Fibroblast of villous mesenchyme (primary cell): ENCODE data around the gene PGLYRP3. TPM values are rescaled to one million over a fixed set of nuclear protein-coding genes. Genes with fewer than 3 reads are reported as not detected.
"Not testable (repeated sequence)": the region's sequence is repeated elsewhere in the genome, so short reads cannot be mapped to it uniquely, and the experiment has no call there.

Experiments used
- DNase-seq: peaks from one replicate; pipeline ENCODE4 v3.0.0-alpha.2; 2010; ENCODE audit warnings: low read depth
- H3K4me3 ChIP-seq: 2 replicates; pipeline ENCODE4 v1.5.1; 2011; ENCODE audit warnings: low read depth, mild to moderate bottlenecking, low read length
- total RNA-seq: library from RNA; depleted of rRNA; stranded (reverse); fragments of >200 nt; gene quantifications from 2 replicates; pipeline ENCODE4 v1.2.3, GENCODE V29; 2012
- TF ChIP-seq, protein P1 (sequence below): IDR thresholded peaks from 2 replicates; pipeline ENCODE4 v1.5.1; 2012; ENCODE audit warnings: low read depth, mild to moderate bottlenecking, low read length; ENCODE audit not compliant: insufficient read depth

PGLYRP3 gene
- total RNA-seq, 1 donor: not detected

DNA sequence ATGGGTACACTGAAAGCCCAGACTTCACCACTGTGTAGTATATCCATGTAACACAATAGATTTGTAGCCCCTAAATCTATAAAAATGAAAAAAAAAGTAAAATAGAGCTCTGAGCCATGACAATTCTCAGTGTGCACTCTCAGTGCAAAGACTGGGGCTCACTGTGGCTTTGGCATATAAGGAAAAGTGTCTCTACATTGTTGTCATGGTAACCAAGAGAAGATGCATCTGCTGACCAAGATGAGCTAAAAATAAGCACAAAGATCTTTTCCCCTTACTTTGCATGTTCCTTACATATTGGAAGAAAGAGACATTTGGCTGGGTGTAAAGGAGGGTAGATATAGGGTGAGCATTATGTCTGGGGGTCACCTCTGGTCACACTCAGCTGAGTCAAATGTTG lies 23.9 kb upstream of the PGLYRP3 start:
- no peak for DNase-seq
- TF ChIP-seq, protein P1, sequence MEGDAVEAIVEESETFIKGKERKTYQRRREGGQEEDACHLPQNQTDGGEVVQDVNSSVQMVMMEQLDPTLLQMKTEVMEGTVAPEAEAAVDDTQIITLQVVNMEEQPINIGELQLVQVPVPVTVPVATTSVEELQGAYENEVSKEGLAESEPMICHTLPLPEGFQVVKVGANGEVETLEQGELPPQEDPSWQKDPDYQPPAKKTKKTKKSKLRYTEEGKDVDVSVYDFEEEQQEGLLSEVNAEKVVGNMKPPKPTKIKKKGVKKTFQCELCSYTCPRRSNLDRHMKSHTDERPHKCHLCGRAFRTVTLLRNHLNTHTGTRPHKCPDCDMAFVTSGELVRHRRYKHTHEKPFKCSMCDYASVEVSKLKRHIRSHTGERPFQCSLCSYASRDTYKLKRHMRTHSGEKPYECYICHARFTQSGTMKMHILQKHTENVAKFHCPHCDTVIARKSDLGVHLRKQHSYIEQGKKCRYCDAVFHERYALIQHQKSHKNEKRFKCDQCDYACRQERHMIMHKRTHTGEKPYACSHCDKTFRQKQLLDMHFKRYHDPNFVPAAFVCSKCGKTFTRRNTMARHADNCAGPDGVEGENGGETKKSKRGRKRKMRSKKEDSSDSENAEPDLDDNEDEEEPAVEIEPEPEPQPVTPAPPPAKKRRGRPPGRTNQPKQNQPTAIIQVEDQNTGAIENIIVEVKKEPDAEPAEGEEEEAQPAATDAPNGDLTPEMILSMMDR: no peak
- no peak overlapping the region for H3K4me3 ChIP-seq

- TF ChIP-seq, protein P1: no peak
- no peak for DNase-seq
- no peak overlapping the region for H3K4me3 ChIP-seq
Observed at GRCh38 chr1:153333902-153334301, 21.1 kb upstream of the PGLYRP3 start.

DNA sequence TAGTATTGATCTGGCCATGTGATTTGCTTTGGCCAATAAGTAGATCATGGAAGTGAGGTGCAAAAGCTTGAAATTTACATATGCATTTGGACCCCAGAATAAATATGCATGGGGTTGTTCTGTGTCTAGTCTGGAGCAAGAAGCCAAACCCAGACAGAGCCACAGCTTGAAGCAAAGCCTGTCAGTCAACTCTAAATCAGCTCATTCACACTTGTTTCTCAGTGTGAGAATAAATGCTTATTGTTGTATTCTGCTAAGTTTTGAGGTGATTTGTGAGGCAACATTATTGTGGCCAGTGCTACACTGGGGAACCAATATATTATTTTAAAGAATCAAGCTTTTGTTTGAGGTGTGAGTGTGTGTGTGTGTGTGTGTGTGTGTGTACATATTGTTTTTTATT lies 12.2 kb upstream of the PGLYRP3 start:
- no peak overlapping the region for H3K4me3 ChIP-seq
- TF ChIP-seq, protein P1: no peak
- DNase-seq: no peak

DNA sequence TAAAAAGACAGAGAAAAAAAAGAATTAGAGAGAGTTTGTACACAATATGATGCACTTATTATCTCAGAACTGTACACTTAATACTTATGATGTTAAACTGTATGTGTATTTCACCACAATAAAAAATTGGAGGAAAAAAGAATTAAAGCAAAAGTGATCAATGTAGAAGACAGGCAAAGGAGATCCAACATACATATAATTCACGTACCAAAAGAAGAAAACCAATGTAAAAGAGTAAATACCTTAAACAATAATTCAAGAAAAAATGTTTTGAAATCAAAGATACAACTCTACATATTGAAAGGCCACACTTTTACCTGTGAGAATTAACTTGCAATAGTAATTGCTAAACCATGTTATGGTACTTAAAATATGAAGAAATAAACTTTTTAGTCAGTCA lies 9.8 kb upstream of the PGLYRP3 start:
- DNase-seq: no peak
- TF ChIP-seq, protein P1: no peak
- no peak overlapping the region for H3K4me3 ChIP-seq

DNA sequence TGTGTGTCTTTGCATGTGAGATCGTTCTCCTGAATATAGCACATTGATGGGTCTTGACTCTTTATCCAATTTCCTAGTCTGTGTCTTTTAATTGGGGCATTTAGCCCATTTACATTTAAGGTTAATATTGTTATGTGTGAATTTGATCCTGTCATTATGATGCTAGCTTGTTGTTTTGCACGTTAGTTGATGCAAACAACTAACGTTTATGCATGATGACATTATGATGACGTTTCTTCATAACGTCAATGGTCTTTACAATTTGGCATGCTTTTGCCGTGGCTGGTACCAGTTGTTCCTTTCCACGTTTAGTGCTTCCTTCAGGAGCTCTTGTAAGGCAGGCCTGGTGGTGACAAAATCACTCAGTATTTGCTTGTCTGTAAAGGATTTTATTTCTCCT lies 5.4 kb upstream of the PGLYRP3 start:
- DNase-seq, H3K4me3 ChIP-seq: not testable (repeated sequence)

DNA sequence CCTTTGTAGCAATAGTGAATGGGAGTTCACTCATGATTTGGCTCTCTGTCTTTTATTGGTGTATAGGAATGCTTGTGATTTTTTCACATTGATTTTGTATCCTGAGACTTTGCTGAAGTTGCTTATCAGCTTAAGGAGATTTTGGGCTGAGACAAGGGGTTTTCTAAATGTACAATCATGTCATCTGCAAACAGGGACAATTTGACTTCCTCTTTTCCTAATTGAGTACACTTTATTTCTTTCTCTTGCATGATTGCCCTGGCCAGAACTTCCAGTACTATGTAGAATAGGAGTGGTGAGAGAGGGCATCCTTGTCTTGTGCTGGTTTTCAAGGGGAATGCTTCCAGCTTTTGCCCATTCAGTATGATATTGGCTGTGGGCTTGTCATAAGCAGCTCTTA lies 3.3 kb upstream of the PGLYRP3 start:
- not testable (repeated sequence) for DNase-seq, H3K4me3 ChIP-seq

DNA sequence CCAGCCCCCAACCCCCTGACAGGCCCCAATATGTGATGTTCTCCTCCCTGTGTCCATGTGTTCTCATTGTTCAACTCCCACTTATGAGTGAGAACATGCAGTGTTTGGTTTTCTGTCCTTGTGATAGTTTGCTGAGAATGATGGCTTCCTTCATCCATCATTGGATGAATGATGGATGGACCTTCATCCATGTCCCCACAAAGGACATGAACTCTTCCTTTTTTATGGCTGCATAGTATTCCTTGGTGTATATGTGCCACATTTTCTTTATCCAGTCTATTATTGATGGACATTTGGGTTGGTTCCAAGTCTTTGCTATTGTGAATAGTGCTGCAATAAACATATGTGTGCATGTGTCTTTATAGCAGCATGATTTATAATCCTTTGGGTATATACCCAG lies 1.6 kb upstream of the PGLYRP3 start:
- H3K4me3 ChIP-seq, DNase-seq: not testable (repeated sequence)

DNA sequence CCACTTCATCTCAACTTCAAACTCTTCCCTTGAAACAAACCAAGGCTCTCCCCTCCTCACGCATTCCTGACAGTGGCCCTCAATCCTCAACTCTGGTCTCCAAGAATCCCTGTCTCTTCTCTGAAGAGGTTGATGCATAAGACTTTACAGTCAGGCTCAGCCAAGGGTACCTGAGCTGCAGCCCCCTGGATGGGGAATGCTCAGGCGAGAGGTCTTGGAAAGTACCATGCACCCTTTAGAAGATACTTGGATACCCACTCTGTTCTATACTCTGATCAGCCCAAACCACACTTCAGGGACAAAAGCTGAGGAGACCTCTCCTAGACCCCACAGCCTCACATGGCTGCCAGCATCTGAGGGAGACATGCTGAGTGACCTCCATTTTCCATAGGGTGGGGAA lies 536 bp upstream of the PGLYRP3 start:
- no peak overlapping the region for H3K4me3 ChIP-seq
- TF ChIP-seq, protein P1: no peak
- DNase-seq: no peak

GRCh38 chr1:153310526-153310925 lies 2.2 kb downstream of the PGLYRP3 start:
- no peak overlapping the region for H3K4me3 ChIP-seq
- TF ChIP-seq, protein P1: no peak
- no peak for DNase-seq
